GM12878 (cell line): ENCODE data around the gene CNOT11. TPM values are rescaled to one million over a fixed set of nuclear protein-coding genes. Genes with fewer than 3 reads are reported as not detected.

Experiments
- BCLAF1 ChIP-seq: fragments of 450-650 bp; IDR thresholded peaks from 2 replicates; pipeline ENCODE4 v1.6.1; 2017; ENCODE audit warnings: antibody characterized with exemption, mild to moderate bottlenecking, moderate library complexity
- BHLHE40 ChIP-seq, 2 experiments: fragments of 450-650 bp in 1 of 2; IDR thresholded peaks; 2 replicates each; pipeline ENCODE4 v1.6.1; 2011 to 2017; ENCODE audit warnings: low read depth in 2 of 2, borderline replicate concordance in 1 of 2, improper control_type of control experiment in 1 of 2, low read length in 1 of 2, mild to moderate bottlenecking in 1 of 2
- BMI1 ChIP-seq: fragments of 450-650 bp; IDR thresholded peaks from 2 replicates; pipeline ENCODE4 v1.6.1; 2016; ENCODE audit warnings: mild to moderate bottlenecking, moderate library complexity, borderline replicate concordance
- CHD2 ChIP-seq: IDR thresholded peaks from 2 replicates; pipeline ENCODE4 v1.6.1; 2011; ENCODE audit warnings: low read depth, low read length, improper control_type of control experiment, borderline replicate concordance
- EGR1 ChIP-seq, 2 experiments: IDR thresholded peaks; 1 replicate in 1 of 2; 2 replicates in 1 of 2; pipeline ENCODE4 v1.6.1; 2011 to 2012; ENCODE audit warnings: low read depth in 2 of 2, low read length in 2 of 2, borderline replicate concordance in 1 of 2, mild to moderate bottlenecking in 1 of 2, moderate library complexity in 1 of 2
- ELK1 ChIP-seq: IDR thresholded peaks from 2 replicates; pipeline ENCODE4 v1.6.1; 2012; ENCODE audit warnings: low read depth, low read length, improper control_type of control experiment
- HDAC6 ChIP-seq: fragments of 200-600 bp; sonication (generic); IDR thresholded peaks from one replicate; pipeline ENCODE4 v1.8.0; 2017; ENCODE audit warnings: antibody characterized with exemption; ENCODE audit not compliant: unreplicated experiment
- IKZF1 ChIP-seq: fragments of 450-650 bp; conservative IDR thresholded peaks from 2 replicates; pipeline ENCODE4 v1.6.1; 2017; ENCODE audit warnings: antibody characterized with exemption, mild to moderate bottlenecking
- JUNB ChIP-seq: IDR thresholded peaks from 2 replicates; pipeline ENCODE4 v1.6.1; 2016; ENCODE audit warnings: antibody characterized with exemption, mild to moderate bottlenecking
- JUND ChIP-seq: IDR thresholded peaks from 2 replicates; pipeline ENCODE4 v1.6.1; 2012; ENCODE audit warnings: low read depth, mild to moderate bottlenecking, low read length, improper control_type of control experiment, moderate library complexity
- NBN ChIP-seq: fragments of 450-650 bp; IDR thresholded peaks from 2 replicates; pipeline ENCODE4 v1.6.1; 2016
- PAX5 ChIP-seq: IDR thresholded peaks from 2 replicates; pipeline ENCODE4 v1.6.1; 2011; ENCODE audit warnings: low read depth, low read length, borderline replicate concordance
- PML ChIP-seq: IDR thresholded peaks from 2 replicates; pipeline ENCODE4 v1.6.1; 2012; ENCODE audit warnings: low read length, inconsistent platforms
- POLR2A ChIP-seq: IDR thresholded peaks from 2 replicates; pipeline ENCODE4 v1.6.1; 2011; ENCODE audit warnings: low read depth, mild to moderate bottlenecking, low read length
- POLR2AphosphoS2 ChIP-seq: IDR thresholded peaks from 2 replicates; pipeline ENCODE4 v1.6.1; 2011; ENCODE audit warnings: low read depth, mild to moderate bottlenecking, low read length, improper control_type of control experiment, moderate library complexity
- RAD51 ChIP-seq: fragments of 450-650 bp; IDR thresholded peaks from 2 replicates; pipeline ENCODE4 v1.6.1; 2016; ENCODE audit warnings: moderate library complexity, mild to moderate bottlenecking, inconsistent platforms
- RB1 ChIP-seq: fragments of 450-650 bp; formaldehyde crosslinking; IDR thresholded peaks from 2 replicates; pipeline ENCODE4 v1.6.1; 2017; ENCODE audit warnings: mild to moderate bottlenecking, borderline replicate concordance
- RCOR1 ChIP-seq: conservative IDR thresholded peaks from 2 replicates; pipeline ENCODE4 v1.6.1; 2012; ENCODE audit warnings: low read depth, low read length, improper control_type of control experiment
- SMC3 ChIP-seq: IDR thresholded peaks from 2 replicates; pipeline ENCODE4 v1.6.1; 2011; ENCODE audit warnings: low read length, improper control_type of control experiment, borderline replicate concordance
- SP1 ChIP-seq: IDR thresholded peaks from one replicate; pipeline ENCODE4 v1.6.1; 2011; ENCODE audit warnings: low read depth, low read length
- STAT3 ChIP-seq: IDR thresholded peaks from 2 replicates; pipeline ENCODE4 v1.6.1; 2011; ENCODE audit warnings: low read depth, low read length, improper control_type of control experiment
- SUPT20H ChIP-seq: IDR thresholded peaks from 2 replicates; pipeline ENCODE4 v1.6.1; 2011; ENCODE audit warnings: low read depth, mild to moderate bottlenecking, low read length, moderate library complexity, borderline replicate concordance; ENCODE audit not compliant: control insufficient read depth
- TARDBP ChIP-seq: IDR thresholded peaks from 2 replicates; pipeline ENCODE4 v1.6.1; 2016; ENCODE audit warnings: borderline replicate concordance
- ZNF24 ChIP-seq: fragments of 450-650 bp; IDR thresholded peaks from 2 replicates; pipeline ENCODE4 v1.6.1; 2017; ENCODE audit warnings: antibody characterized with exemption, mild to moderate bottlenecking
- ZSCAN29 ChIP-seq: fragments of 450-650 bp; IDR thresholded peaks from 2 replicates; pipeline ENCODE4 v1.6.1; 2017; ENCODE audit warnings: mild to moderate bottlenecking, moderate library complexity
- polyA plus RNA-seq, 11 experiments: library from polyadenylated mRNA; depleted of rRNA in 4 of 11; unstranded in 6 of 11; stranded (reverse) in 5 of 11; fragments of >200 nt; fragmentation: Nextera tagmentation in 4 of 11; fragmentation: Illumina TruSeq in 1 of 11; extraction: Ambion mirVana in 4 of 11; extraction: Trizol in 1 of 11; gene quantifications; 1 replicate in 1 of 11; 2 replicates in 10 of 11; pipeline versions ENCODE4 v1.2.1 to v1.2.3, GENCODE V29; 2011 to 2016; ENCODE audit warnings: inconsistent platforms in 2 of 11, missing spikeins in 2 of 11, low read depth in 1 of 11
- total RNA-seq, 4 experiments: library from RNA; depleted of rRNA in 3 of 4; stranded (reverse); fragments of >200 nt in 3 of 4; fragmentation: Illumina TruSeq in 1 of 4; extraction: Trizol in 1 of 4; gene quantifications; 2 replicates each; pipeline versions ENCODE4 v1.2.1 to v1.2.3, GENCODE V29; 2013 to 2021
- TF ChIP-seq, protein P1 (sequence below): IDR thresholded peaks from 2 replicates; pipeline ENCODE4 v1.6.1; 2011; ENCODE audit warnings: mild to moderate bottlenecking, low read depth, low read length, moderate library complexity; ENCODE audit not compliant: insufficient replicate concordance

The CNOT11 gene
- total and polyA plus RNA-seq, 10 of the 15 experiments (the other 5 are each of a cell fraction or from before 2014, with no cell fraction given), result 10.8 to 111 (median 50.5) TPM

- TF ChIP-seq BHLHE40 (IDR thresholded peaks at IDR 0.05; ENCODE audit: borderline replicate concordance in 1 of 2, low read depth in 2 of 2, low read length in 1 of 2) (no peak; a peak in 1 of 4 replicates), PML (no peak; the same call in 1 of the 2 replicates), NBN (peak; percentile 12; the same call in 1 of the 2 replicates), STAT3 (no peak), RCOR1 (no peak), SMC3 (no peak), BCLAF1 (no peak), RB1 (0 out of 2 replicates have a peak, but pooled peaks have one; percentile 39), TARDBP (no peak), IKZF1 (peak; percentile 77), SP1 (no peak), JUNB (no peak), ELK1 (no peak), PAX5 (no peak), POLR2AphosphoS2 (no peak), HDAC6 (no peak), SUPT20H (no peak), CHD2 (0 out of 2 replicates have a peak, but pooled peaks have one; percentile 16), EGR1 (IDR thresholded peaks at IDR 0.05; ENCODE audit: borderline replicate concordance in 1 of 2, low read depth in 2 of 2, low read length in 2 of 2) (no peak), ZSCAN29 (no peak), ZNF24 (peak; percentile 45; the same call in 1 of the 2 replicates), BMI1 (no peak), POLR2A (peak; percentile 79), JUND (no peak), RAD51 (no peak)
- TF ChIP-seq, protein P1, sequence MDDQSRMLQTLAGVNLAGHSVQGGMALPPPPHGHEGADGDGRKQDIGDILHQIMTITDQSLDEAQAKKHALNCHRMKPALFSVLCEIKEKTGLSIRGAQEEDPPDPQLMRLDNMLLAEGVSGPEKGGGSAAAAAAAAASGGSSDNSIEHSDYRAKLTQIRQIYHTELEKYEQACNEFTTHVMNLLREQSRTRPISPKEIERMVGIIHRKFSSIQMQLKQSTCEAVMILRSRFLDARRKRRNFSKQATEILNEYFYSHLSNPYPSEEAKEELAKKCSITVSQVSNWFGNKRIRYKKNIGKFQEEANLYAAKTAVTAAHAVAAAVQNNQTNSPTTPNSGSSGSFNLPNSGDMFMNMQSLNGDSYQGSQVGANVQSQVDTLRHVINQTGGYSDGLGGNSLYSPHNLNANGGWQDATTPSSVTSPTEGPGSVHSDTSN, result no peak
Measured at GRCh38 chr2:101253013-101253702, 472 bp downstream of the CNOT11 start (continued).
